NT2/D1 (cell line): ENCODE data around the gene CATSPERZ.

ENCODE experiments used
- SUZ12 ChIP-seq: IDR thresholded peaks from 2 replicates; pipeline ENCODE4 v1.6.1; 2011; ENCODE audit not compliant: insufficient read length, insufficient read depth; ENCODE audit errors: extremely low read depth
- YY1 ChIP-seq: IDR thresholded peaks from 2 replicates; pipeline ENCODE4 v1.6.1; 2011; ENCODE audit not compliant: insufficient read length, insufficient read depth
- ZNF274 ChIP-seq: IDR thresholded peaks from 2 replicates; pipeline ENCODE4 v1.6.1; 2011; ENCODE audit warnings: mild to moderate bottlenecking, low read depth, low read length

GRCh38 chr11:64331569-64332371, 31.6 kb downstream of the CATSPERZ start:
- no peak for TF ChIP-seq ZNF274
- TF ChIP-seq SUZ12, result no peak
- TF ChIP-seq YY1, result no peak
